ENCODE measurements around the gene F13A1. TPM values are rescaled to one million over a fixed set of nuclear protein-coding genes. Genes with fewer than 3 reads are reported as not detected.

Gene F13A1
- total RNA-seq, 4 donors from 2014 or later, result 28.8 to 303 (median 117) TPM

Small RNAs within 50 kb of the gene (small RNA-seq; reads per million reads assigned to genes)
- gene MIR7853, result 0 to 2.2 (median 1.4) reads per million in 4 donors

Data from gastroesophageal sphincter (tissue), 4 donors.